CD4-positive, alpha-beta T cell (primary cell): ENCODE results near the gene UGDH. TPM values are rescaled to one million over a fixed set of nuclear protein-coding genes. Genes with fewer than 3 reads are reported as not detected.

Experiments
- ATAC-seq: fragments of 200-7000 bp; cut with Tn5 transposase; one replicate; pipeline ENCODE4 v1.10.0; 2022; ENCODE audit warnings: mild to moderate bottlenecking; ENCODE audit not compliant: poor library complexity
- CTCF ChIA-PET: fragments of 350-600 bp; sonication (Branson Sonifier 250); formaldehyde crosslinking; loops from one replicate; lab custom pipeline; 2021; ENCODE audit warnings: antibody characterized with exemption, inconsistent platforms; lab: Charles Lee
- POLR2A ChIA-PET: fragments of 350-600 bp; sonication (Branson Sonifier 250); formaldehyde crosslinking; loops from one replicate; lab custom pipeline; 2021; ENCODE audit warnings: antibody characterized with exemption, inconsistent platforms; lab: Charles Lee
- DNase-seq, 14 experiments: peaks; one replicate each; pipeline ENCODE4 v3.0.0-alpha.2; 2013 to 2020; ENCODE audit warnings: mixed read lengths in 2 of 14
- H3K27ac ChIP-seq, 2 donors: one replicate each; pipeline versions ENCODE4 v1.5.1 to v1.7.0; 2013; ENCODE audit warnings: low read length in 2 of 2, low read depth in 1 of 2, mild to moderate bottlenecking in 1 of 2
- H3K27me3 ChIP-seq, 2 experiments: 1 replicate in 1 of 2; 2 replicates in 1 of 2; pipeline versions ENCODE4 v1.6.1 to v1.7.0; 2013; ENCODE audit warnings: low read length in 2 of 2, control low read depth in 1 of 2, mild to moderate bottlenecking in 1 of 2, moderate library complexity in 1 of 2; ENCODE audit not compliant: insufficient read depth in 2 of 2, control insufficient read depth in 1 of 2
- H3K36me3 ChIP-seq: one replicate; pipeline ENCODE4 v1.6.1; 2013; ENCODE audit warnings: low read length, control low read depth; ENCODE audit not compliant: insufficient read depth
- H3K4me1 ChIP-seq: one replicate; pipeline ENCODE4 v1.6.1; 2013; ENCODE audit warnings: low read length, control low read depth; ENCODE audit not compliant: insufficient read depth
- H3K4me3 ChIP-seq: one replicate; pipeline ENCODE4 v1.5.1; 2013; ENCODE audit warnings: mild to moderate bottlenecking, low read length, moderate library complexity
- H3K9me3 ChIP-seq, 2 experiments: 1 replicate in 1 of 2; 2 replicates in 1 of 2; pipeline versions ENCODE4 v1.6.1 to v1.7.0; 2013; ENCODE audit warnings: low read length in 2 of 2, mild to moderate bottlenecking in 2 of 2, control low read depth in 1 of 2, moderate library complexity in 1 of 2; ENCODE audit not compliant: control insufficient read depth in 1 of 2, insufficient read depth in 1 of 2
- H3K27ac Mint-ChIP-seq: one replicate; pipeline ENCODE4 v1.8.0; 2020; ENCODE audit warnings: mixed read lengths
- H3K27me3 Mint-ChIP-seq: one replicate; pipeline ENCODE4 v1.8.0; 2021; ENCODE audit warnings: mixed read lengths
- H3K36me3 Mint-ChIP-seq: one replicate; pipeline ENCODE4 v1.8.0; 2021; ENCODE audit warnings: low read depth, mixed read lengths
- H3K4me1 Mint-ChIP-seq: one replicate; pipeline ENCODE4 v1.8.0; 2021; ENCODE audit warnings: low read depth, mixed read lengths
- H3K4me3 Mint-ChIP-seq: one replicate; pipeline ENCODE4 v1.8.0; 2020; ENCODE audit warnings: mild to moderate bottlenecking, mixed read lengths
- H3K9me3 Mint-ChIP-seq: one replicate; pipeline ENCODE4 v1.8.0; 2020; ENCODE audit warnings: mixed read lengths
- intact Hi-C, 2 experiments: fragments of 100-400 bp; cut with DNase I in 1 of 2; cut with micrococcal nuclease in 1 of 2; formaldehyde crosslinking; loops; one replicate each; pipeline versions ENCODE4 v1.15.1 to v1.9.0; 2023 to 2025; cut with DNase I, micrococcal nuclease
- total RNA-seq, 174 experiments: library from RNA in 2 of 174; stranded (reverse) in 2 of 174; gene quantifications; one replicate each; pipeline ENCODE4 v1.2.3 and lab custom pipeline; 2021 to 2026
- TF ChIP-seq, protein P1 (sequence below): fragments of 200-600 bp; IDR thresholded peaks from one replicate; pipeline ENCODE4 v1.8.0; 2022; ENCODE audit warnings: antibody characterized with exemption, mild to moderate bottlenecking

UGDH gene
- total RNA-seq, 2 experiments from 2014 or later = 3.5 to 3.7 TPM

DNA sequence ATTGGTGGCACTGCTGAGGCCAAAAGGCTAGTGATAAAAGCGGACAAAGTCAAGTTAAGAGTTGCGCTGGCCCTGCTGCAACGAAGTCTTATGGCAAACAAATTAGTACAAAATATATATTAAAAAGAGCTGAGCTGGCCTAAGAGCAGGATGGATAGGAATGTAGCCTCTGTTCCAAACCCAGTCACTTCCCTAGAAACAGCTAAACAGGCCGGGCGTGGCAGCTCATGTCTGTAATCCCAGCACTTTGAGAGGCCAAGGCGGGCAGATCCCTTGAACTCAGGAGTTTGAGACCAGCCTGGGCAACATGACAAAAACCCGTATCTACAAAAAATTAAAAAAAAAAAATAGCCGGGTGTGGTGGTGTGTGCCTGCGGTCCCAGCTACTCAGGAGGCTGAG is 32.4 kb upstream of the UGDH start:
- H3K9me3 Mint-ChIP-seq = no peaks in the 10 kb centered on the region
- no peaks in the 10 kb centered on the region for H3K4me1 ChIP-seq
- H3K4me3 Mint-ChIP-seq = no peak overlapping the region
- peaks cover 6% of the 10 kb centered on the region for H3K36me3 ChIP-seq
- no peaks in the 10 kb centered on the region for H3K27me3 ChIP-seq
- no peaks in the 10 kb centered on the region for H3K4me1 Mint-ChIP-seq
- no peak overlapping the region for H3K27ac ChIP-seq
- TF ChIP-seq, protein P1, sequence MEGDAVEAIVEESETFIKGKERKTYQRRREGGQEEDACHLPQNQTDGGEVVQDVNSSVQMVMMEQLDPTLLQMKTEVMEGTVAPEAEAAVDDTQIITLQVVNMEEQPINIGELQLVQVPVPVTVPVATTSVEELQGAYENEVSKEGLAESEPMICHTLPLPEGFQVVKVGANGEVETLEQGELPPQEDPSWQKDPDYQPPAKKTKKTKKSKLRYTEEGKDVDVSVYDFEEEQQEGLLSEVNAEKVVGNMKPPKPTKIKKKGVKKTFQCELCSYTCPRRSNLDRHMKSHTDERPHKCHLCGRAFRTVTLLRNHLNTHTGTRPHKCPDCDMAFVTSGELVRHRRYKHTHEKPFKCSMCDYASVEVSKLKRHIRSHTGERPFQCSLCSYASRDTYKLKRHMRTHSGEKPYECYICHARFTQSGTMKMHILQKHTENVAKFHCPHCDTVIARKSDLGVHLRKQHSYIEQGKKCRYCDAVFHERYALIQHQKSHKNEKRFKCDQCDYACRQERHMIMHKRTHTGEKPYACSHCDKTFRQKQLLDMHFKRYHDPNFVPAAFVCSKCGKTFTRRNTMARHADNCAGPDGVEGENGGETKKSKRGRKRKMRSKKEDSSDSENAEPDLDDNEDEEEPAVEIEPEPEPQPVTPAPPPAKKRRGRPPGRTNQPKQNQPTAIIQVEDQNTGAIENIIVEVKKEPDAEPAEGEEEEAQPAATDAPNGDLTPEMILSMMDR = no peak
- H3K4me3 ChIP-seq = no peak overlapping the region
- no peak for ATAC-seq
- ChIA-PET CTCF (no interaction called here), POLR2A (no interaction called here)
- no peaks in the 10 kb centered on the region for H3K27me3 Mint-ChIP-seq
- H3K9me3 ChIP-seq = no peaks in the 10 kb centered on the region
- no peak overlapping the region for H3K27ac Mint-ChIP-seq
- peaks cover 35% of the 10 kb centered on the region for H3K36me3 Mint-ChIP-seq
- intact Hi-C loops = no loop called here
- DNase-seq = no peak

DNA sequence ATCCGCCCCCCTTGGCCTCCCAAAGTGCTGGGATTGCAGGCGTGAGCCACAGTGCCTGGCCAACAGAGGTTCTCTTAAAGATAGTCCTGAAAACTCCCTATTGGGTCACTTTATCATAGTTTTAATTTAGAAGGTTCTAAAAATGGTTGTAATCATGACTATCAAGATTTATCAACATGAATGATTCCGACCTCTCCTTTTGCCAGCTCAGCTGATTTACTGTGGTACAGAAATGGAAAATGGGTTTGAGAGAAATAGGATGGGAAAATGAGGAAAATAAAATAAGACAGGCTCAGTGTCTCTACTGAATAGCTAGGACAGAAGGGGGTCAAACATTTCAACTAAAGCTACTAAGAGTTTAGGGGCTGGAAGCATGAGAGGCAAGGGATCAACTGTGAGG is 28.2 kb upstream of the UGDH start:
- Mint-ChIP-seq H3K4me1 (no peaks in the 10 kb centered on the region), H3K9me3 (no peaks in the 10 kb centered on the region), H3K4me3 (no peak overlapping the region), H3K27ac (no peak overlapping the region), H3K27me3 (no peaks in the 10 kb centered on the region), H3K36me3 (peaks cover 36% of the 10 kb centered on the region)
- DNase-seq = no peak
- H3K9me3 ChIP-seq = no peaks in the 10 kb centered on the region
- H3K27ac ChIP-seq = no peak overlapping the region
- no peak overlapping the region for H3K4me3 ChIP-seq
- H3K4me1 ChIP-seq = no peaks in the 10 kb centered on the region
- ChIA-PET POLR2A (no interaction called here), CTCF (no interaction called here)
- intact Hi-C loops = no loop called here
- no peaks in the 10 kb centered on the region for H3K27me3 ChIP-seq
- H3K36me3 ChIP-seq = peaks cover 9% of the 10 kb centered on the region
- no peak for ATAC-seq
- TF ChIP-seq, protein P1 = no peak

DNA sequence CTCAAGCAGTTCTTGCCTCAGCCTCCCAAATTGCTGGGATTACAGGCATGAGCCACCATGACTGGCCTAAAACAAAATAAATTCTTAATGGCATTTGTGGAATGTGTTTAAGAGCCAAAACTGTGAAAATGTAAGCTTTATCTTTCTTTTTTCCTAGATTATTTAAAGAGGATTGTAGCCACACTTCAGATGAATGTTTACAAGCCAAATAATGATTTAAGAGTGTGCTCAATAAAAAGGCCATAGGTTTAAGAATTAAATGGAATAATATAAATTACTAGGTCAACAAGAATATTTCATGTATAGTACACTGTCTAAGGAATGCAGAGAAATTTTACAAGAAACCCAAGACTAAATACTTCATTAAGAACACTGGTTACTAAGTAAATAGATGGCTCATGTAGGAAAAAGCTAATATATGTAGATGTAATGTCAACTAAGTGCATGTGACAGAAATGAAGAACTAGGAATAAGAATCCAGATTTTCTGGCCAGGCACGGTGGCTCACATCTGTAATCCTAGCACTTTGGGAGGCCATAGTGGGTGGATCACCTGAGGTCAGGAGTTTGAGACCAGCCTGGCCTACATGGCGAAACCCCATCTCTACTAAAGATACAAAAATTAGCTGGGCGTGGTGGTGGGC is 21.3 kb upstream of the UGDH start:
- CTCF ChIA-PET = no interaction called here

More for the DNA sequence above, 21.3 kb upstream of the UGDH start:
- no peak for ATAC-seq
- no peaks in the 10 kb centered on the region for H3K27me3 Mint-ChIP-seq
- Histone ChIP-seq H3K9me3 (peaks cover 0 to 3% of the 10 kb centered on the region in 2 experiments), H3K27ac (no peak overlapping the region), H3K4me3 (no peak overlapping the region), H3K4me1 (no peaks in the 10 kb centered on the region), H3K27me3 (no peaks in the 10 kb centered on the region), H3K36me3 (no peaks in the 10 kb centered on the region)
- no peak overlapping the region for H3K4me3 Mint-ChIP-seq
- H3K9me3 Mint-ChIP-seq = no peaks in the 10 kb centered on the region
- H3K36me3 Mint-ChIP-seq = peaks cover 4% of the 10 kb centered on the region
- no peaks in the 10 kb centered on the region for H3K4me1 Mint-ChIP-seq
- DNase-seq = no peak
- TF ChIP-seq, protein P1 = no peak
- POLR2A ChIA-PET = interaction anchor here (1.3 kb wide), 1 partner anchor 21 kb away, joined by 3 read pairs; the partner anchor contains the start of gene UGDH
- intact Hi-C loops = no loop called here
- no peak overlapping the region for H3K27ac Mint-ChIP-seq
